Measurements from ENCODE around the gene SNHG17.
"Not testable (repeated sequence)": the region's sequence is repeated elsewhere in the genome, so short reads cannot be mapped to it uniquely, and the experiment has no call there.

The SNHG17 gene

DNA sequence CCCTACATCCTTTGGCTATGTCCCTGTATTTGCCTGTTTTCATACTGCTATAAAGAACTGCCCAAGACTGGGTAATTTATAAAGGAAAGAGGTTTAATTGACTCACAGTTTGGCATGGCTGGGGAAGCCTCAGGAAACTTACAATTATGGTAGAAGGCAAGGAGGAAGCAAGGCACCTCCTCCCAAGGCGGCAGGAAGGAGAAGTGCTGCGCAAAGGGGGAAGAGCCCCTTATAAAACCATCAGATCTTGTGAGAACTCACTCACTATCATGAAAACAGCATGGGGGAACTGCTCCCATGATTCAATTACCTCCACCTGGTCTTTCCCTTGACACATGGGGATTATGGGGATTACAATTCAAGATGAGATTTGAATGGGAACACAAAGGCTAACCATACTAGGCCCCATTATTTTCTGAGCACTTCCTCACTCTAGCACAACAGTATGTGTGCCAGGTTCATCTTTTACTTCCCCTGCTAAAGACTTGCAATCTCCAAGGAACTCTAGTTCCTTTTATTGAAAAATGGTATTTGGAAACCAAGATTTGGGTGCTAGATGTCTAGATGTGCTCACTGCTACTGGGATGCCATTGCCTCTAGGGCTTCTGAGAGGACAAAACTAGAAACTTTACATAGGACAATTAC is 39.3 kb downstream of the SNHG17 start:
- not testable (repeated sequence) for H3K4me3 ChIP-seq (ENCODE audit: low read depth, low read length); H3K9ac ChIP-seq (ENCODE audit: low read depth, low read length); H3K36me3 ChIP-seq (ENCODE audit: control insufficient read depth, insufficient read depth, low read length); H3K4me1 ChIP-seq (ENCODE audit: control insufficient read depth, insufficient read depth, low read length); H3K27ac ChIP-seq (ENCODE audit: low read depth, low read length); H3K27me3 ChIP-seq (ENCODE audit: control insufficient read depth, insufficient read depth, low read length); H3K9me3 ChIP-seq (ENCODE audit: control insufficient read depth, insufficient read depth, low read length)

DNA sequence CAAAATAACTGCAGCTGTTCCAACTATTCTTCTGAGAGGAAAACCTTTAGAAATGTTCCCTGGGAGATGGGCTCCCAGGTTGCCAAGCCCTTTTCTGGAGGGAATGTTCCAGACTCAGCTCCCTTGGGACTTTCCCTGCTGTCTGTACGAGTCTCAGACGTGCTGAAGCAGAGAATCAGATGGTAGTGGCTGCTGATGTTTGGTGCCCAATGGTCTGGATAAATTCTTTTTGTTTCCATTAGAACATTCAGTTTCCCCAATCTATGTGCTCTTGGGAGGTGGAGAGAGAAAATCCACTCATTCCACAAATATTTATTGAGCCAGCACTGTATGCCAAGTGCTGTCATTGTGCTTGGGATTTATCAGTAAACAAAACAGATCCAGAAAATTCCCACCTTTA is 40.0 kb downstream of the SNHG17 start:
- Histone ChIP-seq H3K4me3 (ENCODE audit: low read depth, low read length) (no peak overlapping the region), H3K9me3 (ENCODE audit: control insufficient read depth, insufficient read depth, low read length) (no peaks in the 10 kb centered on the region), H3K27me3 (ENCODE audit: control insufficient read depth, insufficient read depth, low read length) (no peaks in the 10 kb centered on the region), H3K36me3 (ENCODE audit: control insufficient read depth, insufficient read depth, low read length) (no peaks in the 10 kb centered on the region), H3K4me1 (ENCODE audit: control insufficient read depth, insufficient read depth, low read length) (no peaks in the 10 kb centered on the region), H3K27ac (ENCODE audit: low read depth, low read length) (no peak overlapping the region), H3K9ac (ENCODE audit: low read depth, low read length) (no peak overlapping the region)

DNA sequence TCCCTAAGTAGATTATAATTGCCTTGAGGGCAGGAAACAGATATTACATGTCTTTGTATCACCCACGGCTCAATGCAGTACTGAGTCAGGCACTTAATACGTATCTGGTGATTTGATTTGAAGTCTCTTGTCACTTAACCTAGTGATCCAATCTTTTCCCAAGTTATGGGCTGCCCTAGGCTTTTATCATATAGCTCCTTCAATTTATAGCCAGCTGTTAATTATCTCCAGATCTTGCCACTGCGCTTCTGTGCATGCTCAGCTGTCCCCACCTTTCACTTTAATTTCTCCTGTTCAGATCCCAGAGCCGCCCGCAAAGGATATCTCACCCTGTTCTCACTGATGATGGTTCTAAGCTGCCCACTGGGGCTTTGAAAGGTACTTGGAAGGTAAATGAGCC is 41.9 kb downstream of the SNHG17 start:
- no peak overlapping the region for H3K9ac ChIP-seq (ENCODE audit: low read depth, low read length)

DNA sequence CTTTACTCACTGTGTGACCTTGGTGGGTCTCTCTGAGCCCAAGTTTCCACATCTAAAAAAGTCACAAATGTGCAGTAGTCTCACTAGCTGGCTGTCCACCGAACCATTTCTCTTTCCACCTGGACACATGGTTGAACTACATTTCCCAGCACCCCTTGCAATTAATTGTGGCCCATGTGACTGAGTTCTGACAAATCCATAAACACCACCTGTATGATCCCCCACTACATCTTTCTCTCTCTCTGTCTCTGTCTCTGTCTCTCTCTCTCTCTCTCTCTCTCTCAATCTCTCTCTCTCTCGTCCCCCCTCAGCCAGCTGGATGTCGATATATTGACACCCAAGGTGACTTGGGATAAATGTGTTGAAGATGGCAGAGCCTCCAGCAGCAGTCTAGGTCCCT is 42.8 kb downstream of the SNHG17 start:
- Histone ChIP-seq H3K4me1 (ENCODE audit: control insufficient read depth, insufficient read depth, low read length) (no peaks in the 10 kb centered on the region), H3K9ac (ENCODE audit: low read depth, low read length) (no peak overlapping the region), H3K9me3 (ENCODE audit: control insufficient read depth, insufficient read depth, low read length) (no peaks in the 10 kb centered on the region), H3K4me3 (ENCODE audit: low read depth, low read length) (no peak overlapping the region), H3K36me3 (ENCODE audit: control insufficient read depth, insufficient read depth, low read length) (no peaks in the 10 kb centered on the region), H3K27ac (ENCODE audit: low read depth, low read length) (no peak overlapping the region), H3K27me3 (ENCODE audit: control insufficient read depth, insufficient read depth, low read length) (no peaks in the 10 kb centered on the region)

More for the DNA sequence above, 41.9 kb downstream of the SNHG17 start:
- Histone ChIP-seq H3K27me3 (ENCODE audit: control insufficient read depth, insufficient read depth, low read length) (no peaks in the 10 kb centered on the region), H3K4me3 (ENCODE audit: low read depth, low read length) (no peak overlapping the region), H3K9me3 (ENCODE audit: control insufficient read depth, insufficient read depth, low read length) (no peaks in the 10 kb centered on the region), H3K36me3 (ENCODE audit: control insufficient read depth, insufficient read depth, low read length) (no peaks in the 10 kb centered on the region), H3K27ac (ENCODE audit: low read depth, low read length) (no peak overlapping the region), H3K4me1 (ENCODE audit: control insufficient read depth, insufficient read depth, low read length) (no peaks in the 10 kb centered on the region)

DNA sequence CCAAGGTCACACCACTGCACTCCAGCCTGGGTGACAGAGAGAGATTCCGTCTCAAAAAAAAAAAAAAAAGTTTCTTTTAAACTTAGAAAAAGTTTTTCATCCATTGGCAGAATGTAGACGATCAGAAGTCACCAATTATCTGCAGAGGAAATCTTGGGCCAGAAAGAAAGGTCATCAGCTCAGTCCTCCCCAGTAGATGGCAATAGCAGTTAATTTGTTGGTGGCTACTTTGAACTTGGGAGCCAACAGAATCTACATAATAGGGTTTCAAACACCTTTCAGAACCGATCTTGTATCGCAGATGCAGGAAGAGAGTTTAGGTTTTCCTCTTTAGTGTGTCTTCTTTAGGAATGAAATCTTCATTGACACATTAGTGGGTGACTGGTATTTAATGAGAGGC is 47.2 kb downstream of the SNHG17 start:
- Histone ChIP-seq H3K27me3 (ENCODE audit: control insufficient read depth, insufficient read depth, low read length) (no peaks in the 10 kb centered on the region), H3K4me1 (ENCODE audit: control insufficient read depth, insufficient read depth, low read length) (peaks cover 6% of the 10 kb centered on the region; the same call in 1 of the 2 replicates), H3K36me3 (ENCODE audit: control insufficient read depth, insufficient read depth, low read length) (no peaks in the 10 kb centered on the region), H3K4me3 (ENCODE audit: low read depth, low read length) (no peak overlapping the region), H3K27ac (ENCODE audit: low read depth, low read length) (no peak overlapping the region), H3K9me3 (ENCODE audit: control insufficient read depth, insufficient read depth, low read length) (no peaks in the 10 kb centered on the region), H3K9ac (ENCODE audit: low read depth, low read length) (no peak overlapping the region)

DNA sequence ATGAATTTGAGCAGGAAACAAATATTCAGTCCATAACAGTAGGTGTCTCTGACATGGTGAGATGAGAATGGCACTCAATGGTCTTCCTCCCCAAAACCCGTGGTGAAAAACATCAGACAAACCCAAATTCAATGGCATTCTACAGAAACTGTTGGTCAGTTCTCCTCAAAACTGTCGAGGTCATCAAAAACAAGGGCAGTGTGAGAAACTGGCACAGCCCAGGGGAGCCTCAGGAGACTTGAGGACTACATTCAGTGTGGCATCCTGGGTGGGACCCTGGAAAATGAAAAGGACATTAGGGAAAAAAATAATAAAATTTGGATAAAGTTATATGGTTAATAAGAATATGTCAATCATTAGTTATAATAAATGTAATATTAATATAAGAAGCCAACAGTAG is 48.3 kb downstream of the SNHG17 start:
- no peak overlapping the region for H3K27ac ChIP-seq (ENCODE audit: low read depth, low read length)
- no peaks in the 10 kb centered on the region for H3K27me3 ChIP-seq (ENCODE audit: control insufficient read depth, insufficient read depth, low read length)
- H3K9ac ChIP-seq (ENCODE audit: low read depth, low read length) = no peak overlapping the region
- peaks cover 7% of the 10 kb centered on the region; the same call in 1 of the 2 replicates for H3K4me1 ChIP-seq (ENCODE audit: control insufficient read depth, insufficient read depth, low read length)
- no peak overlapping the region for H3K4me3 ChIP-seq (ENCODE audit: low read depth, low read length)
- H3K36me3 ChIP-seq (ENCODE audit: control insufficient read depth, insufficient read depth, low read length) = no peaks in the 10 kb centered on the region
- no peaks in the 10 kb centered on the region for H3K9me3 ChIP-seq (ENCODE audit: control insufficient read depth, insufficient read depth, low read length)

DNA sequence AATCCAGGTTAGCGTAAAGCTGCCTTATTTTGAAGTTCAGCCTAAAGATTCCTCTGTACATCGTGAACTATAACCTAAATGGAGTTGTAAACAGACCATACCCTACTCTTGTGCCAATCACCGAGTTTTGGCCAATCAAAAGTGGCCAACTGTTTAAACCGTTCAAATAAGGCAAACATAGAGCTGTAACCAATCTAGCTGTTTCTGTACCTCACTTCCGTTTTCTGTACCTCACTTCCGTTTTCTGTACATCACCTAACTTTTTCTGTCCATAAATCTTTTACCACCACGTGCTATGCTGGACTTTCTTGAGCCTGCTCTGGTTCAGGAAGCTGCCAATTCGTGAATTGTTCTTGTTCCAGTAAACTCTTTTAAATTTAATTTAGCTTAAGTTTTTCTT is 49.1 kb downstream of the SNHG17 start:
- Histone ChIP-seq H3K9me3 (ENCODE audit: control insufficient read depth, insufficient read depth, low read length) (no peaks in the 10 kb centered on the region), H3K4me1 (ENCODE audit: control insufficient read depth, insufficient read depth, low read length) (peaks cover 7% of the 10 kb centered on the region; the same call in 1 of the 2 replicates), H3K27me3 (ENCODE audit: control insufficient read depth, insufficient read depth, low read length) (no peaks in the 10 kb centered on the region), H3K36me3 (ENCODE audit: control insufficient read depth, insufficient read depth, low read length) (no peaks in the 10 kb centered on the region), H3K9ac (ENCODE audit: low read depth, low read length) (no peak overlapping the region), H3K27ac (ENCODE audit: low read depth, low read length) (no peak overlapping the region), H3K4me3 (ENCODE audit: low read depth, low read length) (no peak overlapping the region)

DNA sequence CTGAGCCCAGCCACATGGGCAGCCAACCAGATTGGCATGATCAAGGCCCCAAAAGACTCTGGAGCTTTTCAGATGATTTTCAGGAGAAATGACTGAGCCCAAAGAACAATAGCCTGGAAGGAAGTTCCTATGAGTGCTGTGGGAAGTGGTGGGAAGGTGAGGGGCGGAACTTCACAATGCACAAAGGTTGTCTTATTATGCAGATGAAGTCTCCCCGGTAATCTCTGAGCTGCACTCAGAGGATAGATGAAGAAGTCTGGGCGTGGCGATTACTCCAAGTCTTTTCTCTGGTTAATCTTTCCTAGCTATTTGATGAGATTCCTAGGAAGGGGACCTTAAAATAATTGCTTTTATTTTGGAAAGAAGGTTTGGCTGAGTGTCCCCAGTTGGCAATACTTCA is 52.0 kb downstream of the SNHG17 start:
- H3K9me3 ChIP-seq (ENCODE audit: control insufficient read depth, insufficient read depth, low read length) = no peaks in the 10 kb centered on the region; the same call in 1 of the 2 replicates
- H3K9ac ChIP-seq (ENCODE audit: low read depth, low read length) = no peak overlapping the region
- H3K36me3 ChIP-seq (ENCODE audit: control insufficient read depth, insufficient read depth, low read length) = no peaks in the 10 kb centered on the region

DNA sequence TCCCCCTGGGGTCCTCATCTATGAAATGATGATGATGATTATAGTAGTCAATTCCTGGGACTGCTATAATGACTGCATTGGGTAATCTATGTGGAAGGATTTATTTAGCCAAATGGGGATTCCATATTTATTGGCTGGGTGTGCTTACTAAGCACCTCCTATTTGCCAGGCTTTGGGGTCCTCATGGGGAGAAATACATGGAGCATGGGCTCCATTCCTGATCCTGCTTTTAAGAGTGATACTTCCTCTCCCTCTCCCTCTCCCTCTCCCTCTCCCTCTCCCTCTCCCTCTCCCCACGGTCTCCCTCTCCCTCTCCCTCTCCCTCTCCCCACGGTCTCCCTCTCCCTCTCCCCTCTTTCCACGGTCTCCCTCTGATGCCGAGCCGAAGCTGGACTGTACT is 57.3 kb downstream of the SNHG17 start:
- not testable (repeated sequence) for H3K27me3 ChIP-seq (ENCODE audit: control insufficient read depth, insufficient read depth, low read length); H3K9me3 ChIP-seq (ENCODE audit: control insufficient read depth, insufficient read depth, low read length); H3K9ac ChIP-seq (ENCODE audit: low read depth, low read length); H3K36me3 ChIP-seq (ENCODE audit: control insufficient read depth, insufficient read depth, low read length); H3K4me3 ChIP-seq (ENCODE audit: low read depth, low read length); H3K27ac ChIP-seq (ENCODE audit: low read depth, low read length); H3K4me1 ChIP-seq (ENCODE audit: control insufficient read depth, insufficient read depth, low read length)

More for the DNA sequence above, 52.0 kb downstream of the SNHG17 start:
- H3K4me3 ChIP-seq (ENCODE audit: low read depth, low read length) = no peak overlapping the region
- peak overlapping the region; percentile 46 for H3K27ac ChIP-seq (ENCODE audit: low read depth, low read length)
- H3K4me1 ChIP-seq (ENCODE audit: control insufficient read depth, insufficient read depth, low read length) = peaks cover 7% of the 10 kb centered on the region; the same call in 1 of the 2 replicates
- H3K27me3 ChIP-seq (ENCODE audit: control insufficient read depth, insufficient read depth, low read length) = no peaks in the 10 kb centered on the region

DNA sequence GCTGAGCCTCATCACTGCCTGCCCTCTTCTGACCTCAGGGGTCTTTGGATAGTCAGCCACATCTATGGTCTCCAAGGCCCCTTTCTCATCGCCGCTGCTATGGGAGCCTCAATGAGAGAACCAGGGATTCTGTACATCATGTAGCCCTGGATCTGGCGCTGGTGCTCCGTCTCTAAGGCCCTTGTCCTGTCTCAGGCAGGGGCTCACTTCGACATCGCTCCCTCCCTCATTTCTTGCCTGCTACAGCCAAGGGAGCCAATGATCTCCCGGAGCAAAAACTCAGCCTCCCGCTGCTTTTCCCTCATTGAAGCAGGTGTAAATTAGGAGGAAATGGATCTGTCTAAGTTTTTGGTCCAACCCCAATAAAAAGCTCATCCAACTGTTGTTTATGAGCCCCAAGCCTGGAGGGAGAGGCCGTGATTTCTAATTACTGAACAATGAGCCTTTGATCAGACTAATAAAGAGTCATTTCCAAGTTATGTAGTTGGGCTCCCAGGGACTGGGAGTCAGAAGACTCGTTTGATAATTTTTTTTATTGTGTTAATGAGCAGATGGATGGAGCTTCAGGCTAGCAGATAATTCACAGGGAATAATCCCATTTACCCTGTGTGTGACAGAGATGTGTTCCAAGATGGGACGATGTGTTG is 58.0 kb downstream of the SNHG17 start:
- Histone ChIP-seq H3K9me3 (ENCODE audit: control insufficient read depth, insufficient read depth, low read length) (no peaks in the 10 kb centered on the region; the same call in 1 of the 2 replicates), H3K4me3 (ENCODE audit: low read depth, low read length) (no peak overlapping the region), H3K4me1 (ENCODE audit: control insufficient read depth, insufficient read depth, low read length) (no peaks in the 10 kb centered on the region), H3K27me3 (ENCODE audit: control insufficient read depth, insufficient read depth, low read length) (no peaks in the 10 kb centered on the region), H3K9ac (ENCODE audit: low read depth, low read length) (no peak overlapping the region), H3K27ac (ENCODE audit: low read depth, low read length) (no peak overlapping the region), H3K36me3 (ENCODE audit: control insufficient read depth, insufficient read depth, low read length) (no peaks in the 10 kb centered on the region)

DNA sequence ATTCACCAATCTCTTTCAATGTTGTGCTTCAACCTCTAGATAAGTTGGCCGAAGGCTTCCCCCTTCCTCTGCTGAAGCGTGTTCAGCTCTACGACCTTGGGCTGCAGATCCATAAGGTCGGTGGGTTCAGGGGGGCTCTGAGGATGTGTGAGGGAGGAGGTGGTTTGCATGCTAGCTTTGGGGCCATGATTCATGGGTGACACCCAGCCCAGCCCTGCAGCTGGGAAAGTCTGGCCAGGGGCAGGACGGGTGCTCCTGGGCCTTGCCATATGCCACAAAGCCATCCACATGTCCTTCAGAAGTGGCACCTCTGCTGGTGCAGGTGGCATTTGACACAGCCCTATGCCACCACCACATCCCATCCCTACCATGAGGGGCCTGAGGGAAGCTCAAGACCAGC is 61.2 kb downstream of the SNHG17 start:
- Histone ChIP-seq H3K9me3 (ENCODE audit: control insufficient read depth, insufficient read depth, low read length) (no peaks in the 10 kb centered on the region), H3K27ac (ENCODE audit: low read depth, low read length) (no peak overlapping the region), H3K9ac (ENCODE audit: low read depth, low read length) (no peak overlapping the region), H3K4me1 (ENCODE audit: control insufficient read depth, insufficient read depth, low read length) (peaks cover 2% of the 10 kb centered on the region; the same call in 1 of the 2 replicates), H3K27me3 (ENCODE audit: control insufficient read depth, insufficient read depth, low read length) (no peaks in the 10 kb centered on the region), H3K4me3 (ENCODE audit: low read depth, low read length) (no peak overlapping the region), H3K36me3 (ENCODE audit: control insufficient read depth, insufficient read depth, low read length) (no peaks in the 10 kb centered on the region)

All from HUES48 (cell line).